ENCODE data around the gene CCDC102A.
"Not testable (repeated sequence)": the region's sequence is repeated elsewhere in the genome, so short reads cannot be mapped to it uniquely, and the experiment has no call there.

Gene CCDC102A

DNA sequence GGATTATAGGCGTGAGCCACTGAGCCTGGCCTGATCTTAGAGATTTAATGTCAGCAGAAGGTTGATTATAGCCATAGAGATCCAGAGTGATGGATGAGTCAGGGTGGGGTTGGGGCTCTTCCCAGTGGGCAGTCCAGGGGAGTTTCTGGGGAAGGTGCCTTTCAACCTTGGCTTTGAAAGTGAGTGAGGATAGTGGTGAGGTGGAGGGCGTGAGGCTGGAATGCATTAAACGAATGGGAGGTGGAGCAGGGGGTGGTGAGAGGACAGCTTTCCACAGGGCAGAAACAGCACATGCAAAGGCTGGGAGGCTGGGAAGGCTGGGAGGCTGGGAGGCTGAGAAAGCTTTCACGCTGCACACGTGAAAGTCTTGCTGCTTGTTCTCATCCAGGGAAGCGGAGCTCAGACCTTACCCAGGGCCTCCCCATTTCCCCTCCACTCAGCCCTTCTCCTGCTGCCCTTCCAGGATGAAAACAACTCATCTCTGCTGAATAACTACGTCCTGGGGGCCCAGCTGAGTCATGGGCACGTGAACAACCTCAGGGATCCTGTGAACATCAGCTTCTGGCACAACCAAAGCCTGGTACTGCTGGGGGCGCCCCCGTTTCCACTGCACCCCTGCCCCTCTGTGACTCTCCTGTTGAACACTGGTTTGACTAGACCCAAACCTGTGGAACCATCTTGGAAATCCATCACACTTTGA lies 28.4 kb upstream of the CCDC102A start:
- peak; percentile 20 for DNase-seq

DNA sequence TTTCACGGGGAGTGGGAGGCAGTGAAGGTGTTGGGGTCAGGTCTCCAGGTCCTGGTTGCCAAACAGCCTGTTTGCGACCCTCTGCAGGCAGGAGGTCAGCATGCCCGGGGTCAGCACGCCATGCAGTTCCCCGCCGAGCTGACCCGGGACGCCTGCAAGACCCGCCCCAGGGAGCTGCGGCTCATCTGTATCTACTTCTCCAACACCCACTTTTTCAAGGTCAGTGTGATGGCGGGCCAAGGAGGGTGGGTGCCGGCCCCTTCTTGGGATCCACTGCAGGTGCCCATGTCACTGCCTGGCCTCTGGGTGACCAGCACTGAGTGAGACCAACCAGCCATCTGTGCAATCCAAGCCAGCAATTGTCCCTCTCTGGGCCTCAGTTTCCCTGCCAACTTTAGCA lies 27.4 kb upstream of the CCDC102A start:
- no peak for DNase-seq

GRCh38 chr16:57563487-57563750 lies 27.0 kb upstream of the CCDC102A start:
- DNase-seq: no peak

DNA sequence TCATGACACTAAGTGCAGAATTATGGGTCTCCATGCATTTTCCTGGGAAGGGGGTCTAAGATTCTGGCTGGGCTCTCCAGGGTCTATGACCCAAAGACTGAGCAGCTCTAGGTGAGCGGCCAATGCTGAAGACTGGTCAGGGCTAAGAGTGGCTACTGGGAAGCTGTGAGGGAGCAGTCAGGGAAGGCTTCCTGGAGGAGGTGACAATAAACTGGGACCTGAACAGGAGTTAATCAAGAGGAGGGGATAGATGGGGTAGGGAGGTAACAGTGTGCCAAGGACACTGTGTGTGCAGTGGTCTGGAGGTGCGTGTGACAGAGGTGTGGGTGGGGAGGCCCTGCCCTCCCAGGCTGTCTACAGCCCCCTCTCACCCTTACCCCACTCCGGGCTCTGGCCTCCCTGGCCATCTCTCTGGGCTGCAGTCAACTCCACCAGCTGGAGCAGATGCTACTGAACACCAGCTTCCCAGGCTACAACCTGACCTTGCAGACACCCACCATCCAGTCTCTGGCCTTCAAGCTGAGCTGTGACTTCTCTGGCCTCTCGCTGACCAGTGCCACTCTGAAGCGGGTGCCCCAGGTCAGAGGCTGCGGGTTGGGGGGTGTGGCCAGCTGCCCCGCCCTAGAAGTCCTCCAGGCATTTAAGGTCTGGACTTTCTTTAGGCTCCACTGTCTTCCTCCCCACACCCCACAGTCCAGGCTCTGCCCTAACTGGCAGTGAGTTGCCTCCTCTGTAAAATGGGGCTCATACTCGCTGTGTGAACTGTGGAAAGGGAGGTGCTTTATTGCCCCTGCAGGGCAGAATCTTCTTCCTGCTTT lies 26.5 kb upstream of the CCDC102A start:
- no peak for DNase-seq

- no peak for DNase-seq
Measured at GRCh38 chr16:57562066-57562465, 25.7 kb upstream of the CCDC102A start.

GRCh38 chr16:57559072-57559790 lies 22.9 kb upstream of the CCDC102A start:
- no peak for DNase-seq

DNA sequence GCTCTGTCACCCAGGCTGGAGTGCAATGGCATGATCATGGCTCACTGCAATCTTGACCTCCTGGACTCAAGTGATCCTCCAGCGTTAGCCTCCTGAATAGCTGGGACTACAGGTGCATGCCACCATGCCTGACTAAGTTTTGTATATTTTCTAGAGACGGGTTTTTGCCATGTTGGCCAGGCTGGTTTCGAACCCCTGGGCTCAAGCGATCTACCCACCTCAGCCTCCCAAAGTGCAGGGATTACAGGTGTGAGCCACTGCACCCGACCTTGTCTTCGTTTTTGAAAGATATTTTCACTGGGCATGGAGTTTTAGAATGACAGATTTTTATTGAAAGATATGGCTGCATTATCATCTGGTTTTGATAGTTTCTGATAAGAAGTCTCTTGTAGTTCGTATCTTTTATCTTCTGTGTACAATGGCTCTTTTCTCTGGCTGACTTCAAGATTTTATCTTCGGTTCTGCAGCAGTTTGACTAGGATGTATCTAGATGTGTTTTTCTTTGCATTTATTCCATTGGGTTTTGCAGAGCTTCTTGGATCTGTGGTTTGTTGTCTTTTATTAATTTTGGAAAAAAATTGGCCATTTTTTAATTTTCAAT lies 20.7 kb upstream of the CCDC102A start:
- DNase-seq: no peak

DNA sequence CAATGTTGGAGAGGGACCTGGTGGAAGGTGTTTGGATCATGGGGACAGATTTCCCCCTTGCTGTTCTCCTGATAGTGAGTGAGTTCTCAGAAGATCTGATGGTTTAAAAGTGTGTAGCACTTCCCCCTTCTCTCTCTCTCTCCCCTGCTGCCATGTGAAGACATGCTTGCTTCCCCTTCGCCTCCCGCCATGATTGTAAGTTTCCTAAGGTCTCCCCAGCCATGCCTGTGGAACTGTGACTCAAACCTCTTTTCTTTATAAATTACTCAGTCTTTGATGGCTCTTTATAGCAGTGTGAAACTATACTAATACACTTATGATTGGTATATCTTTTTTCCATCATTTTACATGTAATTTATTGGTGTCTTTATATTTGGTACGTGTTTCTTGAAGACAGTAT lies 19.5 kb upstream of the CCDC102A start:
- DNase-seq: no peak

DNA sequence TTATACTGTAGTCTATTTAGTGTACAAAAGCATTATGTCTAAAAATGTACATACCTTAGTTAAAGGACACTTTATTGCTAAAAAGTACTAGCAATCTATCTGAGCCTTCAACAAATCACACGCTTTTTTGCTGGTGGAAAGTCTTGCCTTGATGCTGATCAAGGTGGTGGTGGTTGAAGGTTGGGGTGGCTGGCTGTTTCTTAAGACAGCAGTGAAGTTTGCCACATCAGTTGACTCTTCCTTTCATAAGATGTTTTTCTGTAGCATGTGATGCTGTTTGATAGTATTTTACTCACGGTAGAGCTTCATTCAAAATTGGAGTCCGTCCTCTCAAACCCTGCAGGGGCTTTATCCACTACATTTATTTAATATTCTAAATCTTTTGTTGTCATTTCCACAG lies 14.7 kb upstream of the CCDC102A start:
- no peak for DNase-seq

GRCh38 chr16:57549730-57550129 lies 13.4 kb upstream of the CCDC102A start:
- no peak for DNase-seq

- DNase-seq: no peak
Measured at GRCh38 chr16:57548408-57548807, 12.0 kb upstream of the CCDC102A start.

GRCh38 chr16:57547524-57547923 lies 11.2 kb upstream of the CCDC102A start:
- not testable (repeated sequence) for DNase-seq

GRCh38 chr16:57544124-57544653 lies 7.8 kb upstream of the CCDC102A start:
- no peak for DNase-seq

- no peak for DNase-seq
Measured at GRCh38 chr16:57541754-57542435, 5.5 kb upstream of the CCDC102A start.

DNA sequence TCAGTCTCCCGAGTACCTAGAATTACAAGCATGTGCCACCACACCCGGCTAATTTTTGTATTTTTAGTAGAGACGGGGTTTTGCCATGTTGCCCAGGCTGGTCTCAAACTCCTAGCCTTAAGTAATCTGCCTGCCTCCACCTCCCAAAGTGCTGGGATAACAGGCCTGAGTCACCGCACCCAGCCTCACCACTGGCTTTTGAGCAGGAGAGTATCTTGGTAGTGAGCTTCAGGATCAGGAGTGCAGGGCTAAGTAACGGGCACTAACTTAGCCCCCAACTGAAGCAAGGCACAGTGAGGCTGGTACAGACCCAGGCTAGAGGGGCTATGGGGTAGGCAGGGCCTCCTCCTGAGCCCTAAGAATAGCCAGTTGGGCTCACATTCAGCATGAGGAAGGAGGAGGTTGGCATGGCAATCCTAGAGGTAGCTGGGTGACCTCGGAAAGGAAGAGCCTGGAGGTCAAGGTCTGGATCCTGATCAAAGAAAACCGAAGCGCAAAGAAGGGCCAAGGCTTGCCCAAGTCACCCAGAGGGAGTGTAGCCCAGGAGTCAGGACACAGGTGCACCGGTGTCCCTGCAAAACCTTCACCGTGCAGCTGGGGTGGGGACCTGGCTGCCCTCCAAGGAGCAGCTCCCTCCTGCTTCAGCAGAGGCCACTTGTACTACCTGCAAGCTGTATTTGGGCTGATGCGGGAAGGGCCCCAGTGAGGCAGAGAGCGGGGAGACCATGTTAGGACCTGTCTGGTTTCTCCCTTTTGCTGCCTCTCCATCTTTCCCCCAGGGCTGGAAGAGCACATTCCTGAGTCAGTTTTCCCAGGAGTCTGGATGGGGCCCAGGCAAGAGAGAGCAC lies 4.8 kb upstream of the CCDC102A start:
- DNase-seq: no peak

GRCh38 chr16:57540387-57540786 lies 4.0 kb upstream of the CCDC102A start:
- no peak for DNase-seq

DNA sequence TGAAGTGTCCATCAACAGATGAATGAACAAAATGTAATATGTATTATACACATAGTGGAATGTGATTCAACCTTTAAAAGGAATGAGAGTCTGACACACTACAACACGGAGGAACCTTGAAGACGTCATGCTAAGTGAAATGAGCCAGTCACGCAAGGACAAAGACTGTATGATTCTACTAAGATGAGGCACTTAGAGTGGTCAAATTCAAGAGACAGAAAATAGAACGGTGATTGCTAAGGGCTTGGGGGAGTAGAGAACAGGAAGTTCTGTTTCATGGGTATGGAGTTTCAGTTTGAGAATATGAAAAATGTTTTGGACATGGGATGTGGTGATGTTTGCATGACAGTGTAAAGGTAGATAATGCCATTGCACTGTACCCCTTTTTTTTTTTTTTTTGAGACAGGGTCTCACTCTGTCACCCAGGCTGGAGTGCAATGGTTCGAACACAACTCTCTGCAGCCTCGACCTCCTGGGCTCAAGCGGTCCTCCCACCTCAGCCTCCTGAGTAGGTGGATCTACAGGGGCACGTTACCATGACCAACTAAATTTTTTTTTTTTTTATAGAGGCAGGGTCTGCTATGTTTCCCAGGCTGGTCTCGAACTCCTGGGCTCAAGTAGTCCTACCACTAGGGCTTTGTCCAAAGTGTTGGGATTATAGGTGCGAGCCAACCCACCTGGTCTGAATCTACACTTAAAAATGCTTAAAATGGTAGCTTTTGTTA lies 2.9 kb upstream of the CCDC102A start:
- no peak for DNase-seq

DNA sequence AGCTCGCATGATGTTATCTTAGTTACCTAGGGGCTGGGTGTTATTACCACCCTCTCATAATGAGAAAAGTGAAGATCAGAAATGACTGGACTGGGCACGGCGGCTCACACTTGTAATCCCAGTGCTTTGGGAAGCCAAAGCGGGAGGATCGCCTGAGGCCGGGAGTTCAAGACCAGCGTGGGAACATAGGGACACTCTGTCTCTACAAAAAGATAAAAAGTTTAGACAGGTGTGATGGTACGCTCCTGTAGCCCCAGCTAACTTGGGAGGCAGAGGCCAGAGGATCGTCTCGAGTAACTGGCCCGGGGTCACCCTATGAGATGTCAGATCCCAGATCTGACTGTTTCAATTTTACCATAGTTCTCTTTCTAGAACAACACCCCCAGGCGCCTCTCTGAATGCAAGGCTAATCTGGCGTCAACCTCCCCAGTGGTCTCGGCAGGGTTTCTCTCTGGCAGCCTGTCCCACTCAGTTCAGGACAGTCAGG lies 1.9 kb upstream of the CCDC102A start:
- no peak for DNase-seq

- no peak for DNase-seq
Measured at GRCh38 chr16:57537581-57538234, 1.3 kb upstream of the CCDC102A start.

DNA sequence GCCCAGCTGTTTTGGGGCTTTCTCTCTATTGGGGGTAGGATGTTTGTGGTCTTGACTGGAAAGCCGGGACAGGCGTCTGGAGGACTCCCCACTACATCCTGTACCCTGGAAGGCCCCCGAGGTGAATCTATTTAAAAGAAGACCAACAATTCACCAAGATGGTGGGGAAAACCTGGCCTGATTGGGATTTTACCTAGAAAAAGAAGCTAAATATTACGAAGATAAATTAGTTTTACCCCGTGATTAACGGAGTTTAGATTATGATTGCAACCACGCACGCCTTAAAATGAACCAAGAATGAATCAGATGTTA lies 779 bp upstream of the CCDC102A start:
- peak; percentile 47 for DNase-seq
